Hair follicular keratinocyte (primary cell): ENCODE results near the gene FREM2. TPM values are rescaled to one million over a fixed set of nuclear protein-coding genes. Genes with fewer than 3 reads are reported as not detected.

Experiments
- total RNA-seq: library from RNA; depleted of rRNA; stranded (reverse); fragments of >200 nt; gene quantifications from 2 replicates; pipeline ENCODE4 v1.2.3, GENCODE V29; 2015

FREM2 gene, protein sequence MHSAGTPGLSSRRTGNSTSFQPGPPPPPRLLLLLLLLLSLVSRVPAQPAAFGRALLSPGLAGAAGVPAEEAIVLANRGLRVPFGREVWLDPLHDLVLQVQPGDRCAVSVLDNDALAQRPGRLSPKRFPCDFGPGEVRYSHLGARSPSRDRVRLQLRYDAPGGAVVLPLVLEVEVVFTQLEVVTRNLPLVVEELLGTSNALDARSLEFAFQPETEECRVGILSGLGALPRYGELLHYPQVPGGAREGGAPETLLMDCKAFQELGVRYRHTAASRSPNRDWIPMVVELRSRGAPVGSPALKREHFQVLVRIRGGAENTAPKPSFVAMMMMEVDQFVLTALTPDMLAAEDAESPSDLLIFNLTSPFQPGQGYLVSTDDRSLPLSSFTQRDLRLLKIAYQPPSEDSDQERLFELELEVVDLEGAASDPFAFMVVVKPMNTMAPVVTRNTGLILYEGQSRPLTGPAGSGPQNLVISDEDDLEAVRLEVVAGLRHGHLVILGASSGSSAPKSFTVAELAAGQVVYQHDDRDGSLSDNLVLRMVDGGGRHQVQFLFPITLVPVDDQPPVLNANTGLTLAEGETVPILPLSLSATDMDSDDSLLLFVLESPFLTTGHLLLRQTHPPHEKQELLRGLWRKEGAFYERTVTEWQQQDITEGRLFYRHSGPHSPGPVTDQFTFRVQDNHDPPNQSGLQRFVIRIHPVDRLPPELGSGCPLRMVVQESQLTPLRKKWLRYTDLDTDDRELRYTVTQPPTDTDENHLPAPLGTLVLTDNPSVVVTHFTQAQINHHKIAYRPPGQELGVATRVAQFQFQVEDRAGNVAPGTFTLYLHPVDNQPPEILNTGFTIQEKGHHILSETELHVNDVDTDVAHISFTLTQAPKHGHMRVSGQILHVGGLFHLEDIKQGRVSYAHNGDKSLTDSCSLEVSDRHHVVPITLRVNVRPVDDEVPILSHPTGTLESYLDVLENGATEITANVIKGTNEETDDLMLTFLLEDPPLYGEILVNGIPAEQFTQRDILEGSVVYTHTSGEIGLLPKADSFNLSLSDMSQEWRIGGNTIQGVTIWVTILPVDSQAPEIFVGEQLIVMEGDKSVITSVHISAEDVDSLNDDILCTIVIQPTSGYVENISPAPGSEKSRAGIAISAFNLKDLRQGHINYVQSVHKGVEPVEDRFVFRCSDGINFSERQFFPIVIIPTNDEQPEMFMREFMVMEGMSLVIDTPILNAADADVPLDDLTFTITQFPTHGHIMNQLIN (N-terminal part only)
- 0.08 and 0.16 TPM in 2 replicates for total RNA-seq

DNA sequence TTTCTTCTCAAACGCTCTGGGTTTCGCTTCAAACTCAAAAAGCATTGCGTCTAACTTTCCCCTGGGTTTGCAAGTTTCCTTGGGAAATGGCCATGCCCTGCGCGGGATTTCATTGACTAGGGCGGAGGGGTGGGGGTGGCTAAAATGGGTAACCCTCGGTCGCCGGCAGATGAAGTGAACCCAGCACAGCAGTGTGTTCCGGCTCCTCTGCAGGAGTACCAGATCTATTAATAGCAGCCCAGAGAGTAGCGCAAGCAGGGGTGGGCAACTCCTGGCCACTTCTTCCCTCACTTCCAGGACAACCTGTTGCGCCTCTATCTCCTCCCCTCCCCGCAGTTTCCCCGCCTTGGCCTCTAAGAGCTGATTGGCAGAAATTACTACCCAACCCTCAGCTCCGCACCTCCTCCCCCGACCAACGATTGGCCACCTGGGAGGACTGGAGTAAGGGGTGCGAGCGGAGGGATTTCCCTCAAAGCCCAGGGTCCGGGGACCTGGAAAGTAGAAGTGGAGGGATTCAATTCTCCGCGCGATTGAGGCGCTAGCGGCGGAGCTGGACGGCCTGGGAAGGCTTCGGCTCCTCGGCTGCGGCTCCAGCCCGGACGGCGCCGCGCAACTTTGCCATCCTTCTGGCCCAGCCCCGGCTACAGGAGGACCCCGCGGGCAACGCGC, at the start of gene FREM2:
TSS of gene FREM2 (plus strand) at position 501 of the 669 bp plus-strand sequence. CDS start 268 bp downstream, outside the sequence.

